ENCODE results near the gene OR10H3. TPM values are rescaled to one million over a fixed set of nuclear protein-coding genes. Genes with fewer than 3 reads are reported as not detected.

OR10H3 gene, protein sequence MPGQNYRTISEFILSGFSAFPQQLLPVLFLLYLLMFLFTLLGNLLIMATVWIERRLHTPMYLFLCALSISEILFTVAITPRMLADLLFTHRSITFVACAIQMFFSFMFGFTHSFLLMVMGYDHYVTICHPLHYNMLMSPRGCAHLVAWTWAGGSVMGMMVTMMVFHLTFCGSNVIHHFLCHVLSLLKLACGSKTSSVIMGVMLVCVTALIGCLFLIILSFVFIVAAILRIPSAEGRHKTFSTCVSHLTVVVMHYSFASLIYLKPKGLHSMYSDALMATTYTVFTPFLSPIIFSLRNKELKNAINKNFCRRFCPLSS
- not detected for total RNA-seq (ENCODE audit: unreplicated experiment)
- long read RNA-seq, result 0 reads

DNA sequence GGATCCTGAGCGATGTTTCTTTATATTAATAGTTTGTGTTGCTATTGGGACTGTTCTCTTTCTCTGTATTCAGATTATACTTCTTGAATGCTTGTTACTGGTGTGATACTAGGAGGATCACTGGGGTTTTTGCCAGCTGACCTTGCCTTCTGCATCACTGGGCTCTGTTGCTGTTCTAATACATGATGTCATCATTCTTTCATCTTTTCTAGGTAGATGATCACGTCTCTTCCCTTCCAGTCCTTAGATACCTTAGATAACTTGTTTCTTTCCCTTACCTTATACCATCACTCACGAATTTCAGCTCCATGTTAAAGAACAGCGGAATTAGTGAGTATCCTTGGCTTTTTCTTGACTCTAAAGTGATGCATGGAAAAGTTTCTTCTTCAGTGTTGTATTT lies at the start of gene OR10H3:
OR10H3 (plus strand) TSS at position 264 of the 400 bp plus-strand sequence. CDS start 3,408 bp downstream, outside the sequence.
- no peak for DNase-seq (ENCODE audit: low spot score)
- H3K4me1 Mint-ChIP-seq (ENCODE audit: unreplicated experiment), result no peaks in the 10 kb centered on the region
- peaks cover 46% of the 10 kb centered on the region for H3K9me3 Mint-ChIP-seq (ENCODE audit: unreplicated experiment)
- no peak within 1 kb of the TSS for H3K4me3 Mint-ChIP-seq (ENCODE audit: unreplicated experiment)
- TF ChIP-seq, protein P1, sequence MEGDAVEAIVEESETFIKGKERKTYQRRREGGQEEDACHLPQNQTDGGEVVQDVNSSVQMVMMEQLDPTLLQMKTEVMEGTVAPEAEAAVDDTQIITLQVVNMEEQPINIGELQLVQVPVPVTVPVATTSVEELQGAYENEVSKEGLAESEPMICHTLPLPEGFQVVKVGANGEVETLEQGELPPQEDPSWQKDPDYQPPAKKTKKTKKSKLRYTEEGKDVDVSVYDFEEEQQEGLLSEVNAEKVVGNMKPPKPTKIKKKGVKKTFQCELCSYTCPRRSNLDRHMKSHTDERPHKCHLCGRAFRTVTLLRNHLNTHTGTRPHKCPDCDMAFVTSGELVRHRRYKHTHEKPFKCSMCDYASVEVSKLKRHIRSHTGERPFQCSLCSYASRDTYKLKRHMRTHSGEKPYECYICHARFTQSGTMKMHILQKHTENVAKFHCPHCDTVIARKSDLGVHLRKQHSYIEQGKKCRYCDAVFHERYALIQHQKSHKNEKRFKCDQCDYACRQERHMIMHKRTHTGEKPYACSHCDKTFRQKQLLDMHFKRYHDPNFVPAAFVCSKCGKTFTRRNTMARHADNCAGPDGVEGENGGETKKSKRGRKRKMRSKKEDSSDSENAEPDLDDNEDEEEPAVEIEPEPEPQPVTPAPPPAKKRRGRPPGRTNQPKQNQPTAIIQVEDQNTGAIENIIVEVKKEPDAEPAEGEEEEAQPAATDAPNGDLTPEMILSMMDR (IDR thresholded peaks at IDR 0.05; ENCODE audit: unreplicated experiment), result no peak
- peaks cover 8% of the 10 kb centered on the region for H3K27me3 Mint-ChIP-seq (ENCODE audit: unreplicated experiment)
- H3K36me3 Mint-ChIP-seq (ENCODE audit: low read depth, unreplicated experiment), result peaks cover 8% of the 10 kb centered on the region
- no peak within 1 kb of the TSS for H3K27ac Mint-ChIP-seq (ENCODE audit: unreplicated experiment)

GRCh38 chr19:15696654-15697194 lies 41.1 kb upstream of the OR10H3 start:
- Mint-ChIP-seq H3K27ac (ENCODE audit: unreplicated experiment) (no peak overlapping the region), H3K9me3 (ENCODE audit: unreplicated experiment) (peaks cover 18% of the 10 kb centered on the region), H3K27me3 (ENCODE audit: unreplicated experiment) (peaks cover 6% of the 10 kb centered on the region), H3K4me3 (ENCODE audit: unreplicated experiment) (no peak overlapping the region), H3K36me3 (ENCODE audit: low read depth, unreplicated experiment) (peaks cover 5% of the 10 kb centered on the region), H3K4me1 (ENCODE audit: unreplicated experiment) (no peaks in the 10 kb centered on the region)
- DNase-seq (ENCODE audit: low spot score), result no peak
- TF ChIP-seq, protein P1 (IDR thresholded peaks at IDR 0.05; ENCODE audit: unreplicated experiment), result no peak

- TF ChIP-seq, protein P1 (IDR thresholded peaks at IDR 0.05; ENCODE audit: unreplicated experiment), result no peak
- Mint-ChIP-seq H3K27ac (ENCODE audit: unreplicated experiment) (no peak overlapping the region), H3K4me1 (ENCODE audit: unreplicated experiment) (no peaks in the 10 kb centered on the region), H3K27me3 (ENCODE audit: unreplicated experiment) (peaks cover 5% of the 10 kb centered on the region), H3K9me3 (ENCODE audit: unreplicated experiment) (peaks cover 18% of the 10 kb centered on the region), H3K4me3 (ENCODE audit: unreplicated experiment) (no peak overlapping the region), H3K36me3 (ENCODE audit: low read depth, unreplicated experiment) (peaks cover 5% of the 10 kb centered on the region)
- DNase-seq (ENCODE audit: low spot score), result no peak
These were observed 35.8 kb upstream of the OR10H3 start for GRCh38 chr19:15701757-15702533.

- Mint-ChIP-seq H3K36me3 (ENCODE audit: low read depth, unreplicated experiment) (peaks cover 5% of the 10 kb centered on the region), H3K27me3 (ENCODE audit: unreplicated experiment) (peaks cover 3% of the 10 kb centered on the region), H3K9me3 (ENCODE audit: unreplicated experiment) (peaks cover 17% of the 10 kb centered on the region), H3K4me3 (ENCODE audit: unreplicated experiment) (no peak overlapping the region), H3K27ac (ENCODE audit: unreplicated experiment) (no peak overlapping the region), H3K4me1 (ENCODE audit: unreplicated experiment) (no peaks in the 10 kb centered on the region)
- no peak for DNase-seq (ENCODE audit: low spot score)
- TF ChIP-seq, protein P1 (IDR thresholded peaks at IDR 0.05; ENCODE audit: unreplicated experiment), result no peak
These were observed 35.3 kb upstream of the OR10H3 start for GRCh38 chr19:15702534-15702930.

Data from endothelial cell (in vitro differentiated cells).